GM23248 (cell line): Measurements from ENCODE around the gene NKX2-2. TPM values are rescaled to one million over a fixed set of nuclear protein-coding genes. Genes with fewer than 3 reads are reported as not detected.
A peak's percentile ranks its signal among the peaks of the same experiment; 100 is the strongest.

Source experiments
- DNase-seq: peaks from one replicate; pipeline ENCODE4 v3.0.0-alpha.2; 2015
- H2AFZ ChIP-seq: fragments of 200-600 bp; sonication (generic); 2 replicates; pipeline ENCODE4 v1.6.1; 2016; ENCODE audit warnings: antibody characterized with exemption
- H3F3A ChIP-seq: fragments of 200-600 bp; sonication (generic); 2 replicates; pipeline ENCODE4 v1.6.1; 2016; ENCODE audit warnings: mild to moderate bottlenecking, antibody characterized with exemption, mixed run types; ENCODE audit not compliant: insufficient read depth
- H3K27ac ChIP-seq: fragments of 200-600 bp; sonication (generic); 2 replicates; pipeline ENCODE4 v1.5.1; 2016; ENCODE audit warnings: mild to moderate bottlenecking
- H3K27me3 ChIP-seq: fragments of 200-600 bp; sonication (generic); replicated peaks from 2 replicates; pipeline ENCODE4 v1.6.1; 2016; ENCODE audit warnings: mild to moderate bottlenecking; ENCODE audit not compliant: insufficient read depth
- H3K36me3 ChIP-seq: fragments of 200-600 bp; sonication (generic); 2 replicates; pipeline ENCODE4 v1.6.1; 2016; ENCODE audit warnings: low read depth, mild to moderate bottlenecking
- H3K4me1 ChIP-seq: fragments of 200-600 bp; sonication (generic); 2 replicates; pipeline ENCODE4 v1.6.1; 2016; ENCODE audit warnings: mild to moderate bottlenecking; ENCODE audit not compliant: insufficient read depth
- H3K4me2 ChIP-seq: fragments of 200-600 bp; sonication (generic); one replicate; pipeline ENCODE4 v1.6.1; 2016; ENCODE audit warnings: mild to moderate bottlenecking; ENCODE audit not compliant: unreplicated experiment
- H3K4me3 ChIP-seq: fragments of 200-600 bp; sonication (generic); 2 replicates; pipeline ENCODE4 v1.5.1; 2016; ENCODE audit warnings: mild to moderate bottlenecking
- H3K79me2 ChIP-seq: fragments of 200-600 bp; sonication (generic); 2 replicates; pipeline ENCODE4 v1.6.1; 2016; ENCODE audit warnings: mild to moderate bottlenecking; ENCODE audit not compliant: insufficient read depth
- H3K9ac ChIP-seq: fragments of 200-600 bp; sonication (generic); 2 replicates; pipeline ENCODE4 v1.6.1; 2016; ENCODE audit warnings: mild to moderate bottlenecking
- H3K9me2 ChIP-seq: fragments of 200-600 bp; sonication (generic); 2 replicates; pipeline ENCODE4 v1.6.1; 2016; ENCODE audit warnings: mixed run types, mild to moderate bottlenecking, moderate library complexity; ENCODE audit not compliant: insufficient read depth
- H3K9me3 ChIP-seq: fragments of 200-600 bp; sonication (generic); one replicate; pipeline ENCODE4 v1.6.1; 2017; ENCODE audit warnings: low read depth
- H4K20me1 ChIP-seq: fragments of 200-600 bp; sonication (generic); 2 replicates; pipeline ENCODE4 v1.6.0; 2016; ENCODE audit not compliant: insufficient read depth
- EZH2 ChIP-seq: fragments of 200-600 bp; sonication (generic); IDR thresholded peaks from 2 replicates; pipeline ENCODE4 v1.6.1; 2018; ENCODE audit warnings: antibody characterized with exemption, mild to moderate bottlenecking; ENCODE audit not compliant: insufficient read depth, poor library complexity, severe bottlenecking
- EZH2phosphoT487 ChIP-seq: fragments of 200-600 bp; sonication (generic); IDR thresholded peaks from 2 replicates; pipeline ENCODE4 v1.6.1; 2018; ENCODE audit warnings: antibody characterized with exemption, moderate library complexity, mild to moderate bottlenecking, low read depth; ENCODE audit not compliant: insufficient read depth
- WGBS, 2 experiments: methylation state at CpG; one replicate each; pipeline ENCODE4 v1.1.6; 2015 to 2017; ENCODE audit warnings: low lambda C conversion rate in 2 of 2, low coverage in 1 of 2; ENCODE audit errors: missing lambda C conversion rate in 2 of 2; 5-methylcytosine and 5-hydroxymethylcytosine counted together
- in situ Hi-C: fragments of 300-500 bp; cut with MboI; formaldehyde crosslinking; loops from 2 replicates; pipeline ENCODE4 v1.15.0; 2020
- polyA plus RNA-seq: library from polyadenylated mRNA; unstranded; fragments of >200 nt; fragmentation: Nextera tagmentation; extraction: Ambion mirVana; gene quantifications from 2 replicates; pipeline ENCODE4 v1.2.1, GENCODE V29; 2016
- total RNA-seq: library from RNA; depleted of rRNA; stranded (reverse); fragments of >200 nt; shearing (Covaris generic); gene quantifications from 2 replicates; pipeline ENCODE4 v1.2.3, GENCODE V29; 2014

The NKX2-2 gene
- total and polyA plus RNA-seq, 2 experiments from 2014 or later = not detected

GRCh38 chr20:21520702-21521595 is 7.1 kb upstream of the NKX2-2 start:
- WGBS, 2 experiments = 2 to 4% methylated on average over 48 to 53 of the region's 53 CpGs
- Histone ChIP-seq H3K79me2 (no peaks in the 10 kb centered on the region), H4K20me1 (no peaks in the 10 kb centered on the region), H3K27me3 (peaks cover 97% of the 10 kb centered on the region), H3F3A (no peaks in the 10 kb centered on the region), H3K9ac (no peak overlapping the region), H3K9me2 (no peaks in the 10 kb centered on the region), H3K9me3 (no peaks in the 10 kb centered on the region), H3K36me3 (no peaks in the 10 kb centered on the region), H2AFZ (peak overlapping the region; percentile 10; the same call in 1 of the 2 replicates), H3K27ac (no peak overlapping the region), H3K4me1 (no peaks in the 10 kb centered on the region), H3K4me3 (peak overlapping the region; percentile 44; the same call in 1 of the 2 replicates), H3K4me2 (peak overlapping the region; percentile 58)
- in situ Hi-C loops = no loop called here
- TF ChIP-seq EZH2phosphoT487 = no peak
- TF ChIP-seq EZH2 = peak; percentile 81
- DNase-seq = peak; percentile 61

- H3K9me3 ChIP-seq = no peaks in the 10 kb centered on the region
- no peaks in the 10 kb centered on the region for H3F3A ChIP-seq
- TF ChIP-seq EZH2phosphoT487 (no peak), EZH2 (no peak)
- no peaks in the 10 kb centered on the region for H3K4me1 ChIP-seq
- 3 to 4% methylated on average over 14 of the region's 14 CpGs for WGBS, 2 experiments
- H3K9me2 ChIP-seq = no peaks in the 10 kb centered on the region
- DNase-seq = no peak
- no peak overlapping the region for H3K27ac ChIP-seq
- no peak overlapping the region for H3K4me3 ChIP-seq
- H3K36me3 ChIP-seq = no peaks in the 10 kb centered on the region
- H2AFZ ChIP-seq = no peak overlapping the region
- no peaks in the 10 kb centered on the region for H4K20me1 ChIP-seq
- no peak overlapping the region for H3K9ac ChIP-seq
- no peak overlapping the region for H3K4me2 ChIP-seq
- peaks cover 92% of the 10 kb centered on the region for H3K27me3 ChIP-seq
- in situ Hi-C loops = no loop called here
- H3K79me2 ChIP-seq = no peaks in the 10 kb centered on the region
These were observed 5.3 kb upstream of the NKX2-2 start for GRCh38 chr20:21519136-21519584.

- no peaks in the 10 kb centered on the region for H3K9me2 ChIP-seq
- 0 to 2% methylated on average over 36 to 37 of the region's 37 CpGs for WGBS, 2 experiments
- no peaks in the 10 kb centered on the region for H4K20me1 ChIP-seq
- DNase-seq = no peak
- no peak overlapping the region for H3K4me3 ChIP-seq
- peaks cover 91% of the 10 kb centered on the region for H3K27me3 ChIP-seq
- no peak overlapping the region for H3K4me2 ChIP-seq
- H3K27ac ChIP-seq = no peak overlapping the region
- TF ChIP-seq EZH2 (no peak), EZH2phosphoT487 (no peak)
- in situ Hi-C loops = no loop called here
- H3K36me3 ChIP-seq = no peaks in the 10 kb centered on the region
- H3K4me1 ChIP-seq = 0 out of 2 replicates have a peak, but pooled peaks cover 3% of the 10 kb centered on the region
- no peak overlapping the region for H3K9ac ChIP-seq
- H3F3A ChIP-seq = no peaks in the 10 kb centered on the region
- no peak overlapping the region for H2AFZ ChIP-seq
- no peaks in the 10 kb centered on the region for H3K79me2 ChIP-seq
- H3K9me3 ChIP-seq = no peaks in the 10 kb centered on the region
These were observed 4.6 kb upstream of the NKX2-2 start for GRCh38 chr20:21518292-21518991.

GRCh38 chr20:21517566-21518277 is 3.9 kb upstream of the NKX2-2 start:
- 2% methylated on average over 31 to 32 of the region's 32 CpGs for WGBS, 2 experiments
- Histone ChIP-seq H3K9ac (no peak overlapping the region), H3K27ac (no peak overlapping the region), H3K4me1 (peaks cover 3% of the 10 kb centered on the region; the same call in 1 of the 2 replicates), H4K20me1 (no peaks in the 10 kb centered on the region), H3K4me3 (no peak overlapping the region), H3K27me3 (peaks cover 91% of the 10 kb centered on the region), H3K4me2 (no peak overlapping the region), H3K79me2 (no peaks in the 10 kb centered on the region), H3K36me3 (no peaks in the 10 kb centered on the region), H3K9me2 (no peaks in the 10 kb centered on the region), H3F3A (no peaks in the 10 kb centered on the region), H2AFZ (no peak overlapping the region), H3K9me3 (no peaks in the 10 kb centered on the region)
- DNase-seq = no peak
- in situ Hi-C loops = no loop called here
- TF ChIP-seq EZH2phosphoT487 = no peak
- TF ChIP-seq EZH2 = no peak
